HepG2 (cell line): ENCODE measurements around the gene TRIM23. TPM values are rescaled to one million over a fixed set of nuclear protein-coding genes. Genes with fewer than 3 reads are reported as not detected.

ENCODE experiments used
- HNF1B ChIP-seq: sonication (generic); formaldehyde crosslinking; IDR thresholded peaks from 2 replicates; pipeline ENCODE4 v1.5.1; 2020; ENCODE audit warnings: mild to moderate bottlenecking, moderate library complexity, missing genetic modification reagents
- HOXD1 ChIP-seq: sonication (generic); formaldehyde crosslinking; IDR thresholded peaks from 2 replicates; pipeline ENCODE4 v1.5.0; 2020; ENCODE audit warnings: missing genetic modification reagents
- KLF9 ChIP-seq: IDR thresholded peaks from 2 replicates; pipeline ENCODE4 v1.6.1; 2016; ENCODE audit warnings: low read depth
- PHF5A ChIP-seq: IDR thresholded peaks from one replicate; pipeline ENCODE4 v1.6.1; 2018; ENCODE audit warnings: low read depth, missing genetic modification reagents; ENCODE audit not compliant: unreplicated experiment
- TEAD3 ChIP-seq: optimal IDR thresholded peaks from 2 replicates; pipeline ENCODE3; 2016; ENCODE audit warnings: borderline replicate concordance
- ZKSCAN8 ChIP-seq: IDR thresholded peaks from 2 replicates; pipeline ENCODE4 v1.6.1; 2016; ENCODE audit warnings: borderline replicate concordance, missing genetic modification reagents, missing compliant biosample characterization
- ZNF33A ChIP-seq: sonication (generic); formaldehyde crosslinking; IDR thresholded peaks from 2 replicates; pipeline ENCODE4 v1.5.1; 2020; ENCODE audit warnings: missing genetic modification reagents, mild to moderate bottlenecking, moderate library complexity, borderline replicate concordance
- ZNF749 ChIP-seq: sonication (generic); formaldehyde crosslinking; IDR thresholded peaks from 2 replicates; pipeline ENCODE4 v1.8.0; 2022; ENCODE audit warnings: mild to moderate bottlenecking, missing genetic modification reagents, moderate library complexity, borderline replicate concordance
- ZNF83 ChIP-seq: sonication (generic); formaldehyde crosslinking; IDR thresholded peaks from 2 replicates; pipeline ENCODE4 v1.4.0; 2020; ENCODE audit warnings: missing genetic modification reagents, mild to moderate bottlenecking, borderline replicate concordance
- polyA plus RNA-seq, 8 experiments: library from polyadenylated mRNA; depleted of rRNA in 3 of 8; stranded (reverse) in 7 of 8; unstranded in 1 of 8; fragments of >200 nt; fragmentation: Illumina TruSeq in 4 of 8; extraction: Trizol in 4 of 8; gene quantifications; 2 replicates each; pipeline versions ENCODE4 v1.2.1 to v1.2.3, GENCODE V29; 2011 to 2016; ENCODE audit warnings: low read depth in 4 of 8, missing spikeins in 1 of 8, mixed read lengths in 1 of 8; ENCODE audit not compliant: insufficient read depth in 1 of 8
- total RNA-seq, 5 experiments: library from RNA; depleted of rRNA; stranded (reverse); fragments of >200 nt; fragmentation: Illumina TruSeq; extraction: Trizol; gene quantifications; 2 replicates each; pipeline ENCODE4 v1.2.3, GENCODE V29; 2016; ENCODE audit warnings: low read depth in 1 of 5
- TF ChIP-seq, protein P1 (sequence below): sonication (generic); formaldehyde crosslinking; IDR thresholded peaks from one replicate; pipeline ENCODE4 v1.5.1; 2020; ENCODE audit warnings: mild to moderate bottlenecking, missing genetic modification reagents; ENCODE audit errors: not compliant biosample characterization
- TF ChIP-seq, protein P2 (sequence below): sonication (generic); formaldehyde crosslinking; IDR thresholded peaks from 2 replicates; pipeline ENCODE4 v1.9.0; 2021; ENCODE audit warnings: missing genetic modification reagents, borderline replicate concordance
- TF ChIP-seq, protein P3 (sequence below): sonication (generic); formaldehyde crosslinking; IDR thresholded peaks from 2 replicates; pipeline ENCODE4 v1.4.0; 2020; ENCODE audit warnings: mild to moderate bottlenecking, missing genetic modification reagents

Gene TRIM23
- total and polyA plus RNA-seq, 2 of the 13 experiments (the other 11 are each of a cell fraction or from before 2014, with no cell fraction given), result 4.6 to 11.4 TPM

- peak; percentile 44; the same call in 1 of the 2 replicates for TF ChIP-seq HNF1B (CRISPR knock-in tag)
- no peak for TF ChIP-seq PHF5A (CRISPR knock-in tag)
- TF ChIP-seq, protein P1, sequence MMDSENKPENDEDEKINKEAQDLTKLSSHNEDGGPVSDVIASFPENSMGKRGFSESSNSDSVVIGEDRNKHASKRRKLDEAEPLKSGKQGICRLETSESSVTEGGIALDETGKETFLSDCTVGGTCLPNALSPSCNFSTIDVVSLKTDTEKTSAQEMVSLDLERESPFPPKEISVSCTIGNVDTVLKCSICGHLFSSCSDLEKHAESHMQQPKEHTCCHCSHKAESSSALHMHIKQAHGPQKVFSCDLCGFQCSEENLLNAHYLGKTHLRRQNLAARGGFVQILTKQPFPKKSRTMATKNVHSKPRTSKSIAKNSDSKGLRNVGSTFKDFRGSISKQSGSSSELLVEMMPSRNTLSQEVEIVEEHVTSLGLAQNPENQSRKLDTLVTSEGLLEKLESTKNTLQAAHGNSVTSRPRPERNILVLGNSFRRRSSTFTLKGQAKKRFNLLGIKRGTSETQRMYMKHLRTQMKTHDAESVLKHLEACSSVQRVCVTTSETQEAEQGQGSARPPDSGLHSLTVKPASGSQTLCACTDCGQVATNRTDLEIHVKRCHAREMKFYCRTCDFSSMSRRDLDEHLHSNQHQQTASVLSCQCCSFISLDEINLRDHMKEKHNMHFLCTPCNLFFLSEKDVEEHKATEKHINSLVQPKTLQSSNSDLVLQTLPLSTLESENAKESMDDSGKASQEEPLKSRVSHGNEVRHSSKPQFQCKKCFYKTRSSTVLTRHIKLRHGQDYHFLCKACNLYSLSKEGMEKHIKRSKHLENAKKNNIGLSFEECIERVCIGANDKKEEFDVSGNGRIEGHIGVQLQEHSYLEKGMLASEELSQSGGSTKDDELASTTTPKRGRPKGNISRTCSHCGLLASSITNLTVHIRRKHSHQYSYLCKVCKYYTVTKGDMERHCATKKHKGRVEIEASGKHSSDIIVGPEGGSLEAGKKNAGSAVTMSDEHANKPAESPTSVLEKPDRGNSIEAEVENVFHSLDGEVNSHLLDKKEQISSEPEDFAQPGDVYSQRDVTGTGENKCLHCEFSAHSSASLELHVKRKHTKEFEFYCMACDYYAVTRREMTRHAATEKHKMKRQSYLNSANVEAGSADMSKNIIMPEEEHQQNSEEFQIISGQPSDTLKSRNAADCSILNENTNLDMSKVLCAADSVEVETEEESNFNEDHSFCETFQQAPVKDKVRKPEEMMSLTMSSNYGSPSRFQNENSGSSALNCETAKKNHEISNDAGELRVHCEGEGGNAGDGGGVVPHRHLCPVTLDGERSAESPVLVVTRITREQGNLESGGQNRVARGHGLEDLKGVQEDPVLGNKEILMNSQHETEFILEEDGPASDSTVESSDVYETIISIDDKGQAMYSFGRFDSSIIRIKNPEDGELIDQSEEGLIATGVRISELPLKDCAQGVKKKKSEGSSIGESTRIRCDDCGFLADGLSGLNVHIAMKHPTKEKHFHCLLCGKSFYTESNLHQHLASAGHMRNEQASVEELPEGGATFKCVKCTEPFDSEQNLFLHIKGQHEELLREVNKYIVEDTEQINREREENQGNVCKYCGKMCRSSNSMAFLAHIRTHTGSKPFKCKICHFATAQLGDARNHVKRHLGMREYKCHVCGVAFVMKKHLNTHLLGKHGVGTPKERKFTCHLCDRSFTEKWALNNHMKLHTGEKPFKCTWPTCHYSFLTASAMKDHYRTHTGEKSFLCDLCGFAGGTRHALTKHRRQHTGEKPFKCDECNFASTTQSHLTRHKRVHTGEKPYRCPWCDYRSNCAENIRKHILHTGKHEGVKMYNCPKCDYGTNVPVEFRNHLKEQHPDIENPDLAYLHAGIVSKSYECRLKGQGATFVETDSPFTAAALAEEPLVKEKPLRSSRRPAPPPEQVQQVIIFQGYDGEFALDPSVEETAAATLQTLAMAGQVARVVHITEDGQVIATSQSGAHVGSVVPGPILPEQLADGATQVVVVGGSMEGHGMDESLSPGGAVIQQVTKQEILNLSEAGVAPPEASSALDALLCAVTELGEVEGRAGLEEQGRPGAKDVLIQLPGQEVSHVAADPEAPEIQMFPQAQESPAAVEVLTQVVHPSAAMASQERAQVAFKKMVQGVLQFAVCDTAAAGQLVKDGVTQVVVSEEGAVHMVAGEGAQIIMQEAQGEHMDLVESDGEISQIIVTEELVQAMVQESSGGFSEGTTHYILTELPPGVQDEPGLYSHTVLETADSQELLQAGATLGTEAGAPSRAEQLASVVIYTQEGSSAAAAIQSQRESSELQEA (CRISPR knock-in tag), result no peak
- TF ChIP-seq ZNF83 (CRISPR knock-in tag), result no peak
- no peak for TF ChIP-seq ZNF749
- no peak for TF ChIP-seq TEAD3 (CRISPR knock-in tag)
- TF ChIP-seq, protein P2, sequence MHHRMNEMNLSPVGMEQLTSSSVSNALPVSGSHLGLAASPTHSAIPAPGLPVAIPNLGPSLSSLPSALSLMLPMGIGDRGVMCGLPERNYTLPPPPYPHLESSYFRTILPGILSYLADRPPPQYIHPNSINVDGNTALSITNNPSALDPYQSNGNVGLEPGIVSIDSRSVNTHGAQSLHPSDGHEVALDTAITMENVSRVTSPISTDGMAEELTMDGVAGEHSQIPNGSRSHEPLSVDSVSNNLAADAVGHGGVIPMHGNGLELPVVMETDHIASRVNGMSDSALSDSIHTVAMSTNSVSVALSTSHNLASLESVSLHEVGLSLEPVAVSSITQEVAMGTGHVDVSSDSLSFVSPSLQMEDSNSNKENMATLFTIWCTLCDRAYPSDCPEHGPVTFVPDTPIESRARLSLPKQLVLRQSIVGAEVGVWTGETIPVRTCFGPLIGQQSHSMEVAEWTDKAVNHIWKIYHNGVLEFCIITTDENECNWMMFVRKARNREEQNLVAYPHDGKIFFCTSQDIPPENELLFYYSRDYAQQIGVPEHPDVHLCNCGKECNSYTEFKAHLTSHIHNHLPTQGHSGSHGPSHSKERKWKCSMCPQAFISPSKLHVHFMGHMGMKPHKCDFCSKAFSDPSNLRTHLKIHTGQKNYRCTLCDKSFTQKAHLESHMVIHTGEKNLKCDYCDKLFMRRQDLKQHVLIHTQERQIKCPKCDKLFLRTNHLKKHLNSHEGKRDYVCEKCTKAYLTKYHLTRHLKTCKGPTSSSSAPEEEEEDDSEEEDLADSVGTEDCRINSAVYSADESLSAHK (CRISPR knock-in tag), result no peak
- no peak for TF ChIP-seq HOXD1
- TF ChIP-seq, protein P3, sequence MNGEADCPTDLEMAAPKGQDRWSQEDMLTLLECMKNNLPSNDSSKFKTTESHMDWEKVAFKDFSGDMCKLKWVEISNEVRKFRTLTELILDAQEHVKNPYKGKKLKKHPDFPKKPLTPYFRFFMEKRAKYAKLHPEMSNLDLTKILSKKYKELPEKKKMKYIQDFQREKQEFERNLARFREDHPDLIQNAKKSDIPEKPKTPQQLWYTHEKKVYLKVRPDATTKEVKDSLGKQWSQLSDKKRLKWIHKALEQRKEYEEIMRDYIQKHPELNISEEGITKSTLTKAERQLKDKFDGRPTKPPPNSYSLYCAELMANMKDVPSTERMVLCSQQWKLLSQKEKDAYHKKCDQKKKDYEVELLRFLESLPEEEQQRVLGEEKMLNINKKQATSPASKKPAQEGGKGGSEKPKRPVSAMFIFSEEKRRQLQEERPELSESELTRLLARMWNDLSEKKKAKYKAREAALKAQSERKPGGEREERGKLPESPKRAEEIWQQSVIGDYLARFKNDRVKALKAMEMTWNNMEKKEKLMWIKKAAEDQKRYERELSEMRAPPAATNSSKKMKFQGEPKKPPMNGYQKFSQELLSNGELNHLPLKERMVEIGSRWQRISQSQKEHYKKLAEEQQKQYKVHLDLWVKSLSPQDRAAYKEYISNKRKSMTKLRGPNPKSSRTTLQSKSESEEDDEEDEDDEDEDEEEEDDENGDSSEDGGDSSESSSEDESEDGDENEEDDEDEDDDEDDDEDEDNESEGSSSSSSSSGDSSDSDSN, result peak; percentile 7; the same call in 1 of the 2 replicates
- no peak for TF ChIP-seq ZNF33A (CRISPR knock-in tag)
- 0 out of 2 replicates have a peak, but pooled peaks have one; percentile 32 for TF ChIP-seq ZKSCAN8
- no peak; the same call in 1 of the 2 replicates for TF ChIP-seq KLF9
Observed at GRCh38 chr5:65624571-65625555, 730 bp upstream of the TRIM23 start, which contains the start of the genes SHLD3 and TRAPPC13 (continued).
